ENCODE measurements around the gene CACNG1.

Gene CACNG1

DNA sequence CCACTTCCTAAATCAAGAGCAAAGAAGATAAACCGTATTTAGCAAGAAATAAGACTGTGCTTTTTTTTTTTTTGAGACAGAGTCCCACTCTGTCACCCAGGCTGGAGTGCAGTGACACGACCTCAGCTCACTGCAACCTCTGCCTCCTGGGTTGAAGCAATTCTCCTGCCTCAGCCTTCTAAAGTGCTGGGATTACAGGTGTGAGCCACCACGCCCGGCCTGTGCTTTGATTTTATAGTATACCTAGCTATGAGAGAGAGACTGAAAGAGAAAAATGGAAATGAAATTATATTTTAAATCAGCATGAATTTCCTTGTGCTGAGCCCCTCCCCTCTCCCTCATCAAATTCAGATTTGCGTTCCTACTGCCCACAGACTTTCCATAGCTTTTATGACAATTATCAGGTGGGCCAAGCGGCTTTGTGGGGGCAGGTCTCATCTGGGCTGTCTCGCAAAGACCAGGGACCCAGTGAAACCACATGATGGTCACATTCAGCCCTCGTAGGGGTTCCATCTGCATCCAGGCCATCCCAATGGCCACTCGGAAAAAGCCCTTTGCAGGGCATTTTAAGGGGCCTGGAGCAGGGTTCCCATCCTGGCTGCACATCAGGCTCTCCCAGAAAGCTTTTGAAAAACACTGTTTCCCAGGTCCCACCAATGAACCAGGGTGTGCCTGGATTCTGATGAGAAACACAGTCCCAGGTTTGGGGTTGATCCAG is 8.5 kb downstream of the CACNG1 start:
- no peak for ATAC-seq

DNA sequence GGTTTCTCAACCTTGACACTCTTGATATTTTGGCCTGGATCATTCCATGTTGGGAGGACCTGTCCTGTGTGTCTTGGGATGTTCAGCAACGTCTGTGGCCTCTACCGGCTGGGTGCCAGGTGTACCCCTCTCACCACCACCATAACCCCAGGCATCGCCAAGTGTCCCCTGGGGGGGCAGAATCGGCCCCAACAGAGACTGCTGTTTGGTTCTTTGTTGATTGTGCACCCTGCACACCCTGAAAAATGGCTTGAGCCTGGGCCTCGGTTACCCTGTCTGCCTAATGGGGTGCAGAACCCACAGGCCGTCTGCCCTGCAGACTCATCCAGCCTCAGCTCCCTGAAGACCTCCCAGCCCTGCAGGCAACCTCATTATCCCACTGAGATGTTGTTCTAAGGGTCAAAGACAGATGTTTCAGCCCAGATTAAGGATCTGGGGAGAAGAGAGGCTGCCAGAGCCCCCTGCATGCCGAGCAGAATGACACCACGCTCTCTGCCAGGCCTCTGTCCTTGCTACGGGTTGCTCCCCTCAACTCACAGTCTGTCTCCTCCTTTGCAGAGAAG is 9.2 kb downstream of the CACNG1 start:
- ATAC-seq, result no peak

DNA sequence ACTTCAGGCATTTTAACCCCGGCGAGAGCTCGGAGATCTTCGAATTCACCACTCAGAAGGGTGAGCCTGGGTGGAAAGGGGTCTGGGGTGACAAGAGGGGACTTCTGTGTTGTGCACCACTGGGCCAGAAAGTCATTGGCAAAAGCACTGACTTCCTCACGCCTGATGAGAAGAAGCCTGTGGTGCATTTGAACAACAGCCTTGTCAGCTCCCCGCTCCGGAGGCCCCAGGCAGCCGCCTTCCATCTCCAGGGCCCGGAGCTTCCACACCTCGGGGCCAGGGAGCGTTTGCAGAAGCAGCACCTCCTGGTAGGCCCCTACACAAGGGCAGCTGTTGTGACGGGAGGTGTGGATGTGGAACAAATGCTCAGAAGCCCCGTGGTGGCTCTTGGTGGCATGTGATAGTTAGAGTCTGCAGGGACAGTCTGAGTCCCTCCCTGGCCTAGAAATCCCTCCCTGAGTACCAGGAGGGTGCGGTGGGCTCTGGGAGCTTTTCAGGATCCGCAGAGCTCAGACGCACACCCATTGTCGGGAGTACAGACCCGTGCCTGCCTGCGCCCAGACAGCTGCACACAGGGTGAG is 9.7 kb downstream of the CACNG1 start:
- no peak for ATAC-seq

DNA sequence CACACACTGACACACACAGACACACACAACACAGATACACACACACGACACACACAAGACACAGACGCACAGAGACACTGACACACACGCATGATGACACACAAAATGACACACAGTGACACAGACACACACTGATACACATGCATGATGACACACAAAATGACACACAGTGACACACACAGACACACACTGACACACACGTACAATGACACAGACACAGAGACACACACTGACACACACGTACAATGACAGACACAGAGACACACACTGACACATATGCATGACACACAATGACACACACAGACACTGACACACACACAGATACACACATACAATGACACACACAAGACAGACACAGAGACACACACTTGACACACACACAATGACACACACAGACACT is 10.3 kb downstream of the CACNG1 start:
- no peak for ATAC-seq

DNA sequence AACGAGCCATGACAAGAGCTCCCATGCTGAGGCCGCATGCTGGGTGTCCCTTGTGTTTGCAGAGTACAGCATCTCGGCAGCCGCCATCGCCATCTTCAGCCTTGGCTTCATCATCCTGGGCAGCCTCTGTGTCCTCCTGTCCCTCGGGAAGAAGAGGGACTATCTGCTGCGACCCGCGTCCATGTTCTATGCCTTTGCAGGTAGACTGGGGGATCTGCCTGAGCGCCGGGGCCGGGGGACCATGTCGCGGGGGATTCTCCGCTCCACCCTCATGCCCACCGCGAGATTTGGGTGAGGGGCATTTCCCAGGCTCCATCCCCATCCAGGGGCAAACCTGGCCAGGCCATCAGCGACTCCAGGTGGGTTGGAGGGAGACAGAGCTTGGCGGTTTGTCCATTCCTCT is 10.7 kb downstream of the CACNG1 start:
- ATAC-seq, result no peak

DNA sequence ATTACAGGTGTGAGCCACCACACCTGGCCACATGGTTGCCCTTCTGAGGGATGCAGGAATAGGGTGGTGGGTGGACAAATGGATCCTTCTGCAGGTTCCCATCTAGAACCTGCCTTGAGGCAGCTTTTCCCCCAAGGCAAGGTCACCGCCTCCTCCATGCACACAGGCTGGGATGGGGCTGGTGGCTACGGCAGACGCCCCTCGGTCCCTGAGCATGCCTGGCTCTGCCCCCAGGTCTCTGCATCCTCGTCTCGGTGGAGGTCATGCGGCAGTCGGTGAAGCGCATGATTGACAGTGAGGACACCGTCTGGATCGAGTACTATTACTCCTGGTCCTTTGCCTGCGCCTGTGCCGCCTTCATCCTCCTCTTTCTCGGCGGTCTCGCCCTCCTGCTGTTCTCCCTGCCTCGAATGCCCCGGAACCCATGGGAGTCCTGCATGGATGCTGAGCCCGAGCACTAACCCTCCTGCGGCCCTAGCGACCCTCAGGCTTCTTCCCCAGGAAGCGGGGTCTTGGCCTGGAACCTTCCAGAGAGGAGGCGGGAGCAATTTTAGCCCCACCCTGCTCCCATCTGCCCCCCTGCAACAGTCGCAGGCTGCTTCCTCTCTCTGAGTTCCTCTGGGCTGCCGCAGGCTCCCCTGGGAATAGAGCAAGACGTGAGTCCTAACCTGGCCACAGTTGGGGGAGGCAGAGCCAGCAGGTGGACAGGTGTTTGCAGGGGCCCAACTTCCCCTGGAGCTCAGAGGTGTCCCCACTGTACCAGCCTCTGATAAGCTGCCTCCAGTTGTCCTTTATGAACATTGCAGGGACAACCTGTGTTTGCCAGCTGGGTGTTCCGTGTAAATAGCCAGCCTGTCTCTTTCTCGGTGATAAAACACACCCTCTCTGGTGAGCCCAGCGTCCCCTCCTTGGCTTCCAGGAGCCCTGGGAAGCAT is 11.7 kb downstream of the CACNG1 start:
- no peak for ATAC-seq

DNA sequence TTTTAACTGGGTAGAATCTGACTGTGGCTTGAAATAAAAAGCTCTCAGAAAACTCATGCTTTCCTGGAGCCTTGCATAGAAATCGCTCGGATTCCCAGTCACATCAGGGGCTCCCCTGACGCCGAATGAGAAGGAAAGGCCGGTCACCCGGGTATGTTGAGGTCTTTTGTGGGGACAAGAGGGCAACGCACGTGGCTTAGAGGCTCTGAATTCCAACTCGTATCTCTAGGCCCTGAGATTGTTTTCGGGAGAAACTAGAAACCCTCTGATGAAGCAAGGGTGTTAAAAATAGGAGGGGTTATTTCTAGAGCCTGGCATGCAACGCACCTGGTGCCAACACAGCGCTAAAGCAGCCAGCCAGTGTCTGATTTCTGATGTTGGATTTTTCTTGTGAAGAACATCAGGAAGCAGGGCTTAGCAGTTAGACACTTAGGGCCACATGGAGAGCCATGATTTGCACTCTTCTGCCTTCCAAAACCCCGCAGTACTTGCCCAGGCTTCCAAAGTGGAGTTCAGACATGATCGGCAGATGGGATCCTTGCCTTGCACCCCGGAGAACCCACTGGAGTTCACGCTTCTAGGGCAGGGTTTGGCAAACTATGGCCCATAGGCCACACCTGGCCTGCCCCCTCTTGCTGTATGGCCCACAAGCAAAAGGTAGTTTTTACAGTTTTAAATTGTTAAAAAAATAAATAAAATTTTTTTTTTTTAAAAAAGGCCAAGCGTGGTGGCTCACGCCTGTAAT is 12.6 kb downstream of the CACNG1 start:
- no peak for ATAC-seq

DNA sequence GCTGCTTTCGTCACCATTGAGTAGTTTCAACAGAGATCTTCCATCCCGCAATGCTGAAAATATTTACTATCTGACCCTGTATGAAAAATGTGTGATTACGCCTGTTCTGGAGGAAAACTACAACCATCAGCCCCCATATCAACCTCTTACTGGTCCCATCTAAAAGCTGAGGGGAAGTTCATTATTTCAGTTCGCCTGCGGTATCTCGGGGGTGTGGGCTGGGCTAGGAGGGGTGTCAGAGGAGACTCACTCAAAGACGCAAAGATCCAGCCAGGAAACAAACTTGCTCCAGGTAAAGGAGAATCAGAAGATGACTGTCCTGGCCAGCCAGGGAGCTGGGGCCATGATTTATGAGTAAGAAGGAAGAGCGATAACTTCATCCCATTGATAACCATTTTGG is 13.7 kb downstream of the CACNG1 start:
- no peak for ATAC-seq

DNA sequence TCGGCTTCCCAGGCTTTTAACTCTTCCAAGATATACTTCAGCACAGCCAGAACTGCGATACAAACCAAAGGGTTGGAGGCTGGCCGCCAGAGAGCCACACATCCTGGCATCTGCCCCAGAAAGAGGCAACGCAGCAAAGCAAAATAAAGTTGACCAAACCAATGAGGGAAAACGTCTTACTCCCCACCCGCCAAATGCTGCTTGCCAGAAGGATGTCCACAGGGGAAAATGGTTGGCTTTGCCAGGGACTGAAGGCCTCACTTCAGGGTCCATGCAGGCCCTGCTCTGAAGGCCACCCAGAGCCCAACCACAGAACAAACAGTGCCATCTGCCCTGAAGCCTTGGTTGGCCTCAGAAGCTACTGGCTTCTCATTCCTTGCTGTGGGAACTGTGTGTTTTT is 15.0 kb downstream of the CACNG1 start:
- no peak for ATAC-seq

DNA sequence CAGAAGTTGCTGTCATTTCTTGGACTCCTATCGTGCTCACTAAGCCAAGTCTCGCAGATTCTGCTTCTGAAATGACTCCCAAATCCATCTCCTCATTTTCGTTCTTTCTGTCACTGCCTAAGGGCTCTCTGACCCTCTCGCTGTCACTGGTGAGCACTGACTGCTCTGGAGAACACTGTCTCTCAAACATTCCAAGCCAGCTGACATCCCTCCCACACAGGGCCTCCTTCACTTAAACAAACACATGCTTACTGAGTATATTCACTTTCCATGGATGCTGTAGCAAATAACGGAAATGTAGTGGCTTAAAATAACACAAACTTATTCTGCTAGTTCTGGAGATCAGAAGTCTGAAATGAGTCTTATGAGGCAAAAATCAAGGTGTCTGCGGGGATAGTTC is 18.8 kb downstream of the CACNG1 start:
- ATAC-seq, result no peak

DNA sequence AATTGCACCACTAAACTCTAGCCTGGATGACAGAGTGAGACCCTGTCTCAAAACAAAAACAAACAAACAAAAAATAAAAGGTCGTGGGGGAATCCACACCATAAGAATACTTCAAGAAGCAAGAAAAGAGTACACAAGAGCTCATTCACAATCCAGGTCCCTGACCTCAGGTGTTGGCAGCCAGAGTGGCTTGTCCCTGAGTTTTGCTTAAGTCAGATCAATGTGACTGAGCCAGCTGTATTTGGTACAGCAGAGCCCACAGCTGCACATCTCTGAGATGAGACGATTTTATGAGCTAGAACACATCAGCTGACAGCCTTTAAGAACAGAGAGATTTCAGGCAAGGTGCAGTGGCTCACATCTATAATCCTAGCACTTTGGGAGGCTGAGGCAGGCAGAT is 22.4 kb downstream of the CACNG1 start:
- no peak for ATAC-seq

DNA sequence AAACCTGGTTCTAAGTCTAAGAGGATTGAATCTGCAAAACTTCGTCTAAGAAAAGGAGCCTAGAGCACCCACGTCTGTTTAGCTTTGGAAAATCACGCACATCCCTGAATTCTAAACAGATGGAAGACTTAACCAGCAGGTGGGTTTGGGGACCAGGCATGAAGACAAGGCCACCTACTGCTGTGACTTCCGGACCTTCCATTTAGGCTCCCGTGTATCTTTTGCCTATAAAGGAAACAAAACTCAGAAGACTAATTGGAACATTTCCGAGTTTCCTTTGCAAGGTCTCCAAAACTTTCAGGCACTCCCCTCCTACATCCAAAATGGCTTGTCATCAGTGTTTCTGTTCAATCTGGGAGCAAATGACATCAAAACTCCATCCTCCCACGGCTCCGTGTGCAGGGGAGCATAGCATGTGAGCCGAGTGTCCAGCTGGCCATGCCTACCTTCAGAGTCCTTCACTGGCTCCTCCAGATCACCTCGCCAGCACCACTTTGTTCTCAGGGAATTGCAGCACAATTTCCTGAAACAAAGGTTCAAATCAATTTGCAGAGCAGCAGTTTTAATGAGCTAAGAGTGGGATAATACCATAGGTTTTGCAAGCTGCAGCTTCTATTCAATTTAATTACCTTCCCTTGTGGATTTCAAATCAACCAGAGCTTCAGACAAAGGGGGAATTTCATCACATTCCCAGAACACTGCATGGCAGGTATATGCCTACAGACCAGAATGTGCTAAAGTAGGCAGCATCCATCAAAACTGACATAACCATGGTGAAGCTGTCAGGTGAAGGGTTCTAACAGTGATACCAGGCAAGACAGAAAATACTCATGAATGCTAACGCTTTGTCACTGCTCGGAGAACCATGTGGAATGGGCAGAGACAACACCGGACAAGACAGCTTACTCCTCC is 23.5 kb downstream of the CACNG1 start:
- ATAC-seq, result no peak

DNA sequence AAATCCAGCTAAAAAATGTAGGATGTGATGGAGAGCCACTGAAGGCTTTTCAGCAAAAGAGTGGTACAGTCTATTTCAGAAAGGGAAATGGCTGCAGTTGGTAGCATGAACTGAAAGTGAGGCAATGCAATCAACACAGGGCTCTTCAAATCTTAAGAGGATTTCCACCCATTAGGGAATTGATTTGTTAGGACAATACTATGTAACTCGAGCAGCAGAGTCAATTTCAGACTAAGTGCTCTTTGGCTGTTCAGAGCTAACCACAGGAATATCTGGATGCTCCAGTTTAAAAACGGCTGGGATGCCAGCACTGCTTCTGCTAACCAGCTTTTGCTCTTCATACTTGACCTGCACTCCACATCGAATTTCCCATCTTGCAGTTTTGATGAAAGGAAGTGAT is 24.6 kb downstream of the CACNG1 start:
- no peak for ATAC-seq

DNA sequence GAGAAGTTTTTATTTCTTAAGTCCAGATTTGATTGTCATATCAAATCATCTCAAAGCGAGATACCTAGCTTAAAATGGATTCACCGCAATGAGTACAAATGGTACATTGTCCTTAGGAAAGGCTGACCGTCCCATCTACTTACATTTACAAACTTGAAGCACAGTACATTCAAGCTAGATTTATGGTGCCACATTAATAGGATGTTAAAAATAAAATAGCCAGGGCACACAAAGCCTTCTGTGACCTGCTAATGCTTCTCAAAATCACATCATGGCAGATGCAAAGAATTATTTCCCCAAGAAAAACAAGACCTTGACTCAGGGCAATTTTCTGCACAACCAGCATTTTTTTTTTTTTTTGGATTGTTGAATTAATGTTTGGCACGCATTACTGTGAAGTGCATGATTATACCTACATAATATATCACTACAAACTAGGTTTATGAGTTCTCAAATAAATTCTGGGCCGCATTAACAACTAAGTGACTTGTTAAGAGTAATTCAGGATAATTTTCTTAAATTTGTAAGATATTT is 25.3 kb downstream of the CACNG1 start:
- ATAC-seq, result no peak

DNA sequence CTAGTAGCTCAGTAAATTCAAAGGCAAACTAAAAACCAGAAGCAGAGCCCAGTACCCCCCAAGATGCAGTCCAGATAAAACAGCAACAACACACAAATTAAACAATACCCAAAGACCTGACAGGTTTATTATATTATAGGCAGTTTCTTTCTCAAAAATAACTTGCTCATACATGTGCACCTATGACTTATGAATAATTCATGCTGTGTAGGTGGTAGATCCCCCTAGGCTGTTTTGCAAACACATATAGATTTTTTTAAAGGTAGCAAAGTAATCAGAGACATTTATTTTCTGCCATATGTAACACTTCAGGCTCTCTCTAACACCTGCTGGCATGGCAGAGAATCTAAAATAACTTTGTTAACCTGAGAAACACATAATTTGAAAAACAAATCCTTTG is 27.2 kb downstream of the CACNG1 start:
- no peak for ATAC-seq

DNA sequence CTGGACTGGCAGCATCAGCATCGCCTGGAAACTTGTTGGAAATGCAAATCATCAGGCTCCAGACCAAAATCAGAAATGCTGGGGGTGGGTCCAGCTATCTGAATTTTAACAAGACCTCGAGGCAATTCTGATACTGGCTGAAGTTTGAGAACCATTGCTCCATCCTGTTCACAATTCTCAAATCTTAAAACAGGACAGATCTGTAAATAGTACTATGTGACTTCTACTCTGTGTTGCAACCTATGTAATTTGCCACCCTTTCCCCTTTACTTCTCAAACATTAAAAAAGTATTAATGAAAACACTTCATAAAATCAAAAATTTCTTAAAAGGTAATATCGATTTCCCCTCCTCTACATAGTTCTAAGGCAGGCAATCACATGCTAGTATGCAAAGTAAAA is 28.5 kb downstream of the CACNG1 start:
- ATAC-seq, result no peak

DNA sequence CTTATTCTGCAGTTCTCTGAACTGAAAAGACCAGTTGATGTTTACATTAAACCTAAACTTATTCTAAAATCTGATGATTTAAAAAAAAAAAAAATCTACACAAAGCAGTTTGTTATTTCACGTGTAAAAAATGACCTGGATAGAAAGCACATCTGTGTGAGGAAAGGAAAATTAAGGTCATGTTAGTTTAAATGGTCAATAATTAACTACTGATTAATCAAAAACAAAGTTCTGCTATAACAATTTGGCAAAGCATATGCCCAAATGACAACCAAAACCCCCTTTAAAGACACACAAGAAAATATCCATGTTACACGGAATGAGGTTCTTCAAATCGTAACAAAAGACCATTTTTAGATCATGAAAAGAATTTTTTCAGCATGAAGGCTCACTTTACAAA is 30.4 kb downstream of the CACNG1 start:
- ATAC-seq, result no peak

DNA sequence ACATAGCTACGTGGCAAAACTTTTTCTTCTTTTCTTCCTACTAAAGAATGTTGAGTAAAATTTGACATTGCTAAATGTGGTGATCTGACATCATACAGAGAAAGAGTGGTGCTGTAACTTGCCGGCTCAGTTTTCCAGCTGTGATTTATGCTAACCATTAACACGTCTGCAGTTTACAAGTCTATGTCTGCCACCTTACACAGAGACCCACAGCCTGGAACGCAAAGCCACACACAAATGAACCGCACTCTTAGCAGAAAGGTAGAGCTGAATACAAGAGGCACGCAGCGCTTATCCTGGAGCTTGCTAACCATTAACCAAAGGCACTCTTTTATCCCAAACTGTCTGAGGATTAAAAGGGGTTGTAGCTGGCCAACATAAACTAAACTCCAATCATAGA is 31.9 kb downstream of the CACNG1 start:
- no peak for ATAC-seq

DNA sequence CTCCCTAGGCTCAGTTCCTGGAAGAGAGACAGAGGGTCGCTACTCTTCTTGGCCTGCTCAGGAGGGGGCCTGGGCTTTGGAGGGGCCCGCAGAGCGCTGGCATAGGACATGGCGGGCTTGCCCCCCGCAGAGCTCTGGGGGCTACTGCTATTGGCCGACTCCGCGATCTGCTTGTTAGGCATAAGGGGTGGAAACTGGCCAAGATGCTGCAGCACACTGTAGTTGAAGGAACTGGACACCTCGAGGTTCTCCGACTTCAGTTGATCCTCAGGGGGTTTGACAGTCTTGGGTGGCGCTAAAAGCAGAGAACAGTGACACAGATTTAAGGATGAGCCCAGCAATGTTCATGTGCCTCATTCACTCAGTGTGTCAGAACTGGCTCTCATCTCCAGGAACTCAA is 33.9 kb downstream of the CACNG1 start:
- no peak for ATAC-seq

DNA sequence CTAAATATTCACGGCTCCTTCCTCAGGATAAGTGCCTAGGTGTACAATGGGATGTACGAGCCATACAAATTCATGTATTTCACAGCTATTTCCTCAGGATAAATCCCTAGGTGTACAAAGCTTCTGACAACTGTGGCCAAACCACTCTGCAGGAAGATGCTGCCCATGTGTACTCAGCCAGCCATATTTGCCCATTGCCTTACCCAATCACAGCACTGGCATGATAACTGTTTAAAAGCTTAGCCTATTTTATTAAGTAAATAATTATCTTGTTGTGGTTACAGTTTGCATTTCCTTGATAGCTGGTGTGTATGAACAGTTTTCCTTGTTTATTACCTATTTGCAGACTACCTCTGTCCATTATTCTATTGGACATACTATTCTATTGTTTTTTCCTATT is 35.1 kb downstream of the CACNG1 start:
- ATAC-seq, result no peak

DNA sequence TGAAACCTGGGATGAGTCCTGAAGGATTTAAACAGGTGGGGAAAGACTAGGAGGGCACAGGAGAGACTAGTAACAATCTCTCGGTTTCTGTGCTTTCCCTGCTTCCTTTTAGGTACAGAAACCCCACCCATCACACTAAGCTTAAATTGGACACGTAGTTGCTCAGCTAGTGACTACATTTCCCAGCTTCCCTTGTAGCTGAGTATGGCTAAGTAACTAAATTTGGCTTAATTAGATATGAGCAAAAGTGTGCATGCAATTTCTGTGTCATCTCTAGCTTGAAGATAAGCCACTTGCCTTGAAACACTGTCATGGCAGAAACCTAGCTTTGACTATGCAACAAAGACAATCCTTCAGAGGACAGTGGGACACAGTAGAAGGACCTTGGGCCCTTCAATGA is 36.5 kb downstream of the CACNG1 start:
- peak; percentile 50 to 56 for ATAC-seq

All from activated CD4-positive, CD25-positive, alpha-beta regulatory T cell treated with anti-CD3 and anti-CD28 coated beads, Interleukin-2, amount 50 U/mL, for 24 hours (primary cell).